HEK293 (cell line): ENCODE data around the gene CADPS2.
A peak's percentile ranks its signal among the peaks of the same experiment; 100 is the strongest.

ENCODE experiments used
- CTCF ChIA-PET: fragments of 350-600 bp; formaldehyde crosslinking; extraction: SDS; loops from one replicate; lab custom pipeline; 2021; ENCODE audit warnings: antibody characterized with exemption; lab: Yijun Ruan, JAX
- POLR2A ChIA-PET: fragments of 300-600 bp; formaldehyde crosslinking; extraction: SDS; loops from one replicate; lab custom pipeline; 2020; ENCODE audit warnings: antibody characterized with exemption, inconsistent platforms; lab: Yijun Ruan, JAX
- H3K27ac ChIP-seq: fragments of 200-500 bp; sonication (Bioruptor generic); 2 replicates; pipeline ENCODE4 v1.5.1; 2014; ENCODE audit warnings: low read depth, low read length, control low read depth, inconsistent platforms; ENCODE audit errors: extremely low read depth
- H3K36me3 ChIP-seq, 2 experiments: fragments of 200-500 bp in 1 of 2; sonication (Bioruptor generic) in 1 of 2; 1 replicate in 1 of 2; 2 replicates in 1 of 2; pipeline ENCODE4 v1.5.1; 2014 to 2017; ENCODE audit warnings: inconsistent platforms in 2 of 2, low read length in 2 of 2; ENCODE audit not compliant: control insufficient read depth in 2 of 2, insufficient read depth in 1 of 2
- H3K4me1 ChIP-seq: fragments of 200-500 bp; sonication (Bioruptor generic); 2 replicates; pipeline ENCODE4 v1.5.1; 2014; ENCODE audit warnings: mild to moderate bottlenecking, low read length, inconsistent platforms; ENCODE audit not compliant: control insufficient read depth, insufficient read depth
- H3K4me3 ChIP-seq: 2 replicates; pipeline ENCODE4 v1.5.1; 2011; ENCODE audit warnings: low read depth, mild to moderate bottlenecking, control low read depth, low read length, moderate library complexity
- H3K9me3 ChIP-seq: fragments of 200-500 bp; sonication (Bioruptor generic); 2 replicates; pipeline ENCODE4 v1.5.1; 2014; ENCODE audit warnings: low read depth, low read length, inconsistent platforms; ENCODE audit not compliant: control insufficient read depth, insufficient read depth
- BCL11A ChIP-seq: fragments of 450-650 bp; formaldehyde crosslinking; IDR thresholded peaks from 2 replicates; pipeline ENCODE4 v1.5.1; 2016; ENCODE audit warnings: low read depth, missing biosample characterization, missing genetic modification characterization
- EGR2 ChIP-seq: fragments of 450-650 bp; formaldehyde crosslinking; IDR thresholded peaks from 2 replicates; pipeline ENCODE4 v1.5.1; 2016; ENCODE audit warnings: low read depth, missing biosample characterization, missing genetic modification characterization
- PRDM1 ChIP-seq: fragments of 450-650 bp; formaldehyde crosslinking; IDR thresholded peaks from 2 replicates; pipeline ENCODE4; 2016; ENCODE audit warnings: missing biosample characterization, missing genetic modification characterization
- SCRT2 ChIP-seq: fragments of 450-650 bp; formaldehyde crosslinking; IDR thresholded peaks from 2 replicates; pipeline ENCODE4 v1.5.1; 2016; ENCODE audit warnings: missing biosample characterization, missing genetic modification characterization
- ZFP41 ChIP-seq: fragments of 450-650 bp; formaldehyde crosslinking; IDR thresholded peaks from 2 replicates; pipeline ENCODE4 v1.5.1; 2016; ENCODE audit warnings: missing biosample characterization, missing genetic modification characterization, borderline replicate concordance
- ZNF202 ChIP-seq: fragments of 450-650 bp; formaldehyde crosslinking; IDR thresholded peaks from 2 replicates; pipeline ENCODE4 v1.5.1; 2016; ENCODE audit warnings: missing biosample characterization, missing genetic modification characterization, borderline replicate concordance
- ZNF221 ChIP-seq: fragments of 450-650 bp; formaldehyde crosslinking; IDR thresholded peaks from 2 replicates; pipeline ENCODE4 v1.5.1; 2017; ENCODE audit warnings: missing biosample characterization, missing genetic modification characterization, borderline replicate concordance
- ZNF23 ChIP-seq: fragments of 450-650 bp; formaldehyde crosslinking; IDR thresholded peaks from 2 replicates; pipeline ENCODE4 v1.5.1; 2016; ENCODE audit warnings: missing biosample characterization, missing genetic modification characterization, borderline replicate concordance
- ZNF266 ChIP-seq: fragments of 450-650 bp; formaldehyde crosslinking; IDR thresholded peaks from 2 replicates; pipeline ENCODE4 v1.5.1; 2016; ENCODE audit warnings: missing biosample characterization, missing genetic modification characterization, low read depth
- ZNF350 ChIP-seq: fragments of 450-650 bp; formaldehyde crosslinking; IDR thresholded peaks from 2 replicates; pipeline ENCODE4 v1.5.0; 2017; ENCODE audit warnings: missing biosample characterization, mild to moderate bottlenecking, missing genetic modification characterization
- ZNF510 ChIP-seq: fragments of 450-650 bp; formaldehyde crosslinking; IDR thresholded peaks from 2 replicates; pipeline ENCODE4 v1.5.1; 2018; ENCODE audit warnings: mild to moderate bottlenecking, missing genetic modification characterization, missing biosample characterization; ENCODE audit not compliant: insufficient replicate concordance
- ZNF548 ChIP-seq: fragments of 450-650 bp; formaldehyde crosslinking; IDR thresholded peaks from 2 replicates; pipeline ENCODE4 v1.5.1; 2016; ENCODE audit warnings: missing biosample characterization, missing genetic modification characterization
- ZNF555 ChIP-seq: fragments of 450-650 bp; formaldehyde crosslinking; conservative IDR thresholded peaks from 2 replicates; pipeline ENCODE4 v1.5.1; 2017; ENCODE audit warnings: missing biosample characterization, mild to moderate bottlenecking, missing genetic modification characterization, inconsistent platforms
- ZNF580 ChIP-seq: fragments of 450-650 bp; formaldehyde crosslinking; IDR thresholded peaks from 2 replicates; pipeline ENCODE4 v1.5.1; 2016; ENCODE audit warnings: missing biosample characterization, missing genetic modification characterization
- ZNF600 ChIP-seq: fragments of 450-650 bp; formaldehyde crosslinking; IDR thresholded peaks from 2 replicates; pipeline ENCODE4 v1.5.1; 2016; ENCODE audit warnings: missing biosample characterization, missing genetic modification characterization
- ZNF610 ChIP-seq: fragments of 450-650 bp; formaldehyde crosslinking; IDR thresholded peaks from 2 replicates; pipeline ENCODE4 v1.5.1; 2016; ENCODE audit warnings: missing biosample characterization, missing genetic modification characterization, borderline replicate concordance
- ZNF621 ChIP-seq: fragments of 450-650 bp; formaldehyde crosslinking; IDR thresholded peaks from 2 replicates; pipeline ENCODE4 v1.5.1; 2017; ENCODE audit warnings: missing biosample characterization, missing genetic modification characterization
- ZNF654 ChIP-seq: fragments of 450-650 bp; formaldehyde crosslinking; IDR thresholded peaks from 2 replicates; pipeline ENCODE4 v1.5.1; 2016; ENCODE audit warnings: low read depth, missing biosample characterization, missing genetic modification characterization
- ZNF776 ChIP-seq: fragments of 450-650 bp; formaldehyde crosslinking; IDR thresholded peaks from 2 replicates; pipeline ENCODE4 v1.5.0; 2017; ENCODE audit warnings: missing biosample characterization, missing genetic modification characterization, borderline replicate concordance
- ZNF830 ChIP-seq: fragments of 450-650 bp; IDR thresholded peaks from 2 replicates; pipeline ENCODE4 v1.5.0; 2018; ENCODE audit warnings: missing biosample characterization, missing genetic modification characterization, low read depth, mild to moderate bottlenecking, moderate library complexity
- ZXDB ChIP-seq: fragments of 450-650 bp; formaldehyde crosslinking; IDR thresholded peaks from 2 replicates; pipeline ENCODE4 v1.5.1; 2016; ENCODE audit warnings: missing biosample characterization, missing genetic modification characterization

The CADPS2 gene

GRCh38 chr7:122553761-122554160 lies 332.5 kb downstream of the CADPS2 start:
- TF ChIP-seq ZNF830 (tag by site-specific recombination) (no peak), SCRT2 (no peak), ZNF610 (tag by site-specific recombination) (no peak), ZFP41 (tag by site-specific recombination) (no peak), EGR2 (no peak)
- Histone ChIP-seq H3K9me3 (no peaks in the 10 kb centered on the region), H3K36me3 (no peaks in the 10 kb centered on the region), H3K4me1 (no peaks in the 10 kb centered on the region), H3K27ac (no peak overlapping the region), H3K4me3 (no peak overlapping the region)
- ChIA-PET POLR2A (no interaction called here), CTCF (no interaction called here)

DNA sequence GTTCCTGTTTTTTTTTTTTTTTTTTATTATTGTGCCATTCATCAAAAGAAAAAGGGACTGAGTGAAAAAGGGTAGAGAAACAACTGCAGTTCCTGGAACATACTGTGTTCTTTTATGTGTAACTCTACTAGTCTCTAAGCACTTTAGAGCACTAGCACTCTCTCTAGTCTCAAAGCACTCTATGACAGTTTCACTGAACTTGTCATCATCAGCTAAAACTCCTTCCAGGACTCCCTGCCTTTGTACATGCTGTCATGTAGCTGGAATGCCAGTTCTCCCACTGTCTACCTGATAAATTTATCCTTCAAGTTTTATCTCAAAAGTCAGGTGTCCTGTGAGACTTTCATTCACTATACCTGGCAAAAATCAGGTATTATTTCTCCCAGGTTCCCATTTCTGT lies 333.5 kb downstream of the CADPS2 start:
- no peaks in the 10 kb centered on the region for H3K9me3 ChIP-seq
- H3K27ac ChIP-seq, result no peak overlapping the region
- TF ChIP-seq ZNF548 (tag by site-specific recombination) (no peak), ZNF202 (no peak)
- H3K4me1 ChIP-seq, result no peaks in the 10 kb centered on the region
- CTCF ChIA-PET, result interaction anchor here (0.7 kb wide), 1 partner anchor 20 kb away, joined by 3 read pairs; no protein-coding TSS in a partner anchor
- H3K36me3 ChIP-seq, result no peaks in the 10 kb centered on the region
- POLR2A ChIA-PET, result no interaction called here
- H3K4me3 ChIP-seq, result no peak overlapping the region

DNA sequence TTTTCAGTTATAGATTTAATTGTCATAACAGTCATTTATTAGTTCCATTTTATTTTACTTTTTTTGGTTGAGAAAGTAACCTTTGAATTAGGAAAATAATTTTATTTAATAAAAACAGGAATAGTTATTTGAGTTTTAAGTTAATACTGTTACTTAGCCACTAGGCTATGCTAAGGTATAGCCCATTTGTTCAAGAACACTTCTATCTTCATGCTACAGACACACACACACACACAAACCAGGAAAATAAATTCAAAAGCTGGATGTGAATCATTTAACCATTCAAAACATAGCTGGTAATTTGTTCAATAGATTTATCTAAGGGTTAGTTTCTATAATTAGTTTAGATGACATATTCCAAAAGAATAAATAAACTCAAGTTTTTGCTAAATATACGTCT lies 335.7 kb downstream of the CADPS2 start:
- Histone ChIP-seq H3K9me3 (no peaks in the 10 kb centered on the region), H3K4me3 (no peak overlapping the region), H3K36me3 (no peaks in the 10 kb centered on the region), H3K27ac (no peak overlapping the region), H3K4me1 (no peaks in the 10 kb centered on the region)
- 0 out of 2 replicates have a peak, but pooled peaks have one; percentile 12 for TF ChIP-seq ZNF654 (tag by site-specific recombination)
- TF ChIP-seq BCL11A (tag by site-specific recombination), result no peak
- TF ChIP-seq ZNF776 (tag by site-specific recombination), result no peak
- POLR2A ChIA-PET, result no interaction called here
- CTCF ChIA-PET, result interaction anchor here (0.6 to 1.0 kb wide), 3 partner anchors 17 to 553 kb away, joined by 3 to 5 read pairs (median 4); no protein-coding TSS in a partner anchor

DNA sequence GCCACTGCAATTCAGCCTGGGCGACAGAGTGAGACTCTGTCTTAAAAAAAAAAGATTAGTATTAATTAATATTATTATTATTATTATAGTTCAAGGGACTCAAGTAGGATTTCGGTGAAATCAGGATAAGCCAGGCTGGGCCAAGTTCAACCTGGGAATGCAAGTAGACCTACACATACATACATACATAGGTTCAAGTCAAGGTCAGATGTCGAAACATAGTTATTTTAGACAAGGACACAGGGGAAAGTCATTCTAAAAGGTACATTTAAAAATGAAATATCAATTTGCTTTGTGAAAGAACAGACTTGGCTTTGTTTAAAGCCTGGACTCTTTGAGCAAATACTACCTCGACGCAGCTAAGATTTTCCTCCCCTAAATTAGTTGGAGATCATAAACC lies 336.7 kb downstream of the CADPS2 start:
- no peaks in the 10 kb centered on the region for H3K36me3 ChIP-seq
- TF ChIP-seq ZNF221 (no peak), ZNF266 (tag by site-specific recombination) (no peak), ZNF555 (tag by site-specific recombination) (no peak), ZXDB (no peak), ZNF621 (tag by site-specific recombination) (no peak), ZNF23 (tag by site-specific recombination) (no peak), ZNF600 (tag by site-specific recombination) (no peak), ZNF580 (tag by site-specific recombination) (no peak), ZNF350 (tag by site-specific recombination) (no peak), ZNF510 (tag by site-specific recombination) (no peak), PRDM1 (tag by site-specific recombination) (no peak)
- TF ChIP-seq, all 188 proteins: peak for 0
- Histone ChIP-seq H3K27ac (no peak overlapping the region), H3K4me1 (no peaks in the 10 kb centered on the region), H3K4me3 (no peak overlapping the region), H3K9me3 (no peaks in the 10 kb centered on the region)
- ChIA-PET POLR2A (no interaction called here), CTCF (interaction anchor here (0.7 kb wide), 1 partner anchor 1467 kb away, joined by 3 read pairs; no protein-coding TSS in a partner anchor)
